OCI-LY1 (cell line): ENCODE data around the gene HOXD8.

Experiments
- H2AFZ ChIP-seq: fragments of 200-600 bp; sonication (generic), shearing (Covaris generic); 2 replicates; pipeline ENCODE4 v1.6.0; 2014; ENCODE audit warnings: antibody characterized with exemption, mild to moderate bottlenecking, low read length
- H3F3A ChIP-seq: fragments of 200-600 bp; sonication (generic), shearing (Covaris generic); 2 replicates; pipeline ENCODE4 v1.6.0; 2014; ENCODE audit warnings: mild to moderate bottlenecking, antibody characterized with exemption, low read length, moderate library complexity; ENCODE audit not compliant: insufficient read depth
- H3K27ac ChIP-seq: fragments of 200-600 bp; sonication (generic); 2 replicates; pipeline ENCODE4 v1.5.1; 2014; ENCODE audit warnings: low read length, mixed run types, mild to moderate bottlenecking, low read depth; ENCODE audit not compliant: poor library complexity, severe bottlenecking
- H3K27me3 ChIP-seq: fragments of 200-600 bp; sonication (generic); 2 replicates; pipeline ENCODE4 v1.6.0; 2014; ENCODE audit warnings: antibody characterized with exemption, mild to moderate bottlenecking, low read length, moderate library complexity; ENCODE audit not compliant: insufficient read depth
- H3K36me3 ChIP-seq: fragments of 200-600 bp; sonication (generic); 2 replicates; pipeline ENCODE4 v1.6.1; 2014; ENCODE audit warnings: mild to moderate bottlenecking, antibody characterized with exemption, low read length, moderate library complexity, mixed read lengths; ENCODE audit not compliant: insufficient read depth
- H3K4me1 ChIP-seq: fragments of 200-600 bp; sonication (generic); 2 replicates; pipeline ENCODE4 v1.5.1; 2014; ENCODE audit warnings: mild to moderate bottlenecking, low read length, moderate library complexity; ENCODE audit not compliant: insufficient read depth, severe bottlenecking
- H3K4me2 ChIP-seq: fragments of 200-600 bp; sonication (generic), shearing (Covaris generic); 2 replicates; pipeline ENCODE4 v1.6.1; 2014; ENCODE audit warnings: low read length
- H3K4me3 ChIP-seq: fragments of 200-600 bp; sonication (generic); 2 replicates; pipeline ENCODE4 v1.5.1; 2014; ENCODE audit warnings: low read length, low read depth, mild to moderate bottlenecking, mixed read lengths; ENCODE audit not compliant: poor library complexity, severe bottlenecking
- H3K79me2 ChIP-seq: fragments of 200-600 bp; shearing (Covaris generic); 2 replicates; pipeline ENCODE4 v1.6.1; 2016; ENCODE audit warnings: mixed run types, low read length, mixed read lengths; ENCODE audit not compliant: insufficient read depth
- H3K9ac ChIP-seq: fragments of 200-600 bp; sonication (generic), shearing (Covaris generic); 2 replicates; pipeline ENCODE4 v1.6.1; 2014; ENCODE audit warnings: mild to moderate bottlenecking, low read length, mixed read lengths
- H3K9me2 ChIP-seq: fragments of 200-600 bp; sonication (generic), shearing (Covaris generic); 2 replicates; pipeline ENCODE4 v1.6.1; 2014; ENCODE audit warnings: low read depth, mild to moderate bottlenecking, low read length, mixed read lengths
- H3K9me3 ChIP-seq: fragments of 200-600 bp; shearing (Covaris generic); 2 replicates; pipeline ENCODE4 v1.6.1; 2014; ENCODE audit warnings: low read length, mixed read lengths
- H4K20me1 ChIP-seq: fragments of 200-600 bp; sonication (generic), shearing (Covaris generic); 2 replicates; pipeline ENCODE4 v1.6.0; 2016; ENCODE audit warnings: mild to moderate bottlenecking, low read length; ENCODE audit not compliant: insufficient read depth
- EZH2 ChIP-seq: fragments of 200-600 bp; sonication (generic), shearing (Covaris generic); IDR thresholded peaks from 2 replicates; pipeline ENCODE4 v1.8.0; 2017; ENCODE audit warnings: borderline replicate concordance, mixed run types, mild to moderate bottlenecking, antibody characterized with exemption, low read length, moderate library complexity, mixed read lengths
- TF ChIP-seq, protein P1 (sequence below): fragments of 200-600 bp; sonication (generic), shearing (Covaris generic); IDR thresholded peaks from 2 replicates; pipeline ENCODE4 v1.5.1; 2017; ENCODE audit warnings: mild to moderate bottlenecking, antibody characterized with exemption, low read length, moderate library complexity, mixed read lengths

Gene HOXD8

DNA sequence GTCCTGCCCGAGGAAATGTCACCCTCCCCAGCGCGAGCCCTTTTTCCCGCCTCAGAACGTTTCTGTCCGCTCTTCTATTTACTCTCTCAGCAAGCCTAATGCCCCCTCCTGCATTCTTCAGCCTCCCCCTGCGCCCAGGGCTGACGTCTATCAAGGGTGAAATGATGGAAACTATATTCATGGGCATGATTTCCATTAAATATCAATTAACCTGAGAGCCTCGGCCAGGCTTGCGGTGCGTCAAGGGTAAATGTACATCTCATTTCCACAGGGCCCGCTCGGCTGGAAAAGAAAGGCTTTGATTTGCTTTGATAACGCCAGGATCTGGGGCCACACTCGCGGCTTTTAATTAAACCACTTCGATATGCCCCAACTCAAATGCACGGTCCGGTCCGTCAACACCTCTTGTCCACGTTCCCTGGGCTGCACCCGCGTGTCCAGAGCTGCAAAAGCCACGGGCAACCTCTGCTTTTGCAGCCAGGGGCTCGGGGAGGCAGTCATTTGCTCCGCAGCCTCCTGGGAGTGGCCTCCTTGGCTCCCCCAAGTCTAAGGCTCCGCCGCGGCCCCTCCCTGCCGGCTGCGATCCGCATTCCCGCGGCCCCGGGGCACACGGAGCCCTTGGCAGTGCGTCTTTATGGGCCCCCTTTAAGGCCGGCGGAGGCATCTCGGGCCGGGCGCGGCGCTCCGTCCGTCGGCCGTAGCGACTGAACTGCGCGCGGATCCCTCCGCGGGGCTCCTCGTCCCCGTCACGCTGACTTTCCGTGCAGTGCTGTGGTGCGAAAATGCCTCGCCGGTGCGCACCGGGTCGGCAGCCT, at the start of gene HOXD8:
TSS of gene HOXD8 (plus strand) at position 724 of the 815 bp plus-strand sequence. CDS start 662 bp downstream, outside the sequence.
- Histone ChIP-seq H3K9ac (no peak within 1 kb of the TSS), H2AFZ (no peak within 1 kb of the TSS), H3K4me2 (no peak within 1 kb of the TSS), H4K20me1 (no peaks in the 10 kb centered on the region), H3K36me3 (no peaks in the 10 kb centered on the region), H3K27ac (no peak within 1 kb of the TSS), H3K4me3 (no peak within 1 kb of the TSS), H3K9me3 (no peaks in the 10 kb centered on the region), H3K79me2 (no peaks in the 10 kb centered on the region), H3F3A (no peaks in the 10 kb centered on the region), H3K9me2 (no peaks in the 10 kb centered on the region), H3K27me3 (no peaks in the 10 kb centered on the region; the same call in none of the 2 replicates), H3K4me1 (no peaks in the 10 kb centered on the region)
- TF ChIP-seq, protein P1, sequence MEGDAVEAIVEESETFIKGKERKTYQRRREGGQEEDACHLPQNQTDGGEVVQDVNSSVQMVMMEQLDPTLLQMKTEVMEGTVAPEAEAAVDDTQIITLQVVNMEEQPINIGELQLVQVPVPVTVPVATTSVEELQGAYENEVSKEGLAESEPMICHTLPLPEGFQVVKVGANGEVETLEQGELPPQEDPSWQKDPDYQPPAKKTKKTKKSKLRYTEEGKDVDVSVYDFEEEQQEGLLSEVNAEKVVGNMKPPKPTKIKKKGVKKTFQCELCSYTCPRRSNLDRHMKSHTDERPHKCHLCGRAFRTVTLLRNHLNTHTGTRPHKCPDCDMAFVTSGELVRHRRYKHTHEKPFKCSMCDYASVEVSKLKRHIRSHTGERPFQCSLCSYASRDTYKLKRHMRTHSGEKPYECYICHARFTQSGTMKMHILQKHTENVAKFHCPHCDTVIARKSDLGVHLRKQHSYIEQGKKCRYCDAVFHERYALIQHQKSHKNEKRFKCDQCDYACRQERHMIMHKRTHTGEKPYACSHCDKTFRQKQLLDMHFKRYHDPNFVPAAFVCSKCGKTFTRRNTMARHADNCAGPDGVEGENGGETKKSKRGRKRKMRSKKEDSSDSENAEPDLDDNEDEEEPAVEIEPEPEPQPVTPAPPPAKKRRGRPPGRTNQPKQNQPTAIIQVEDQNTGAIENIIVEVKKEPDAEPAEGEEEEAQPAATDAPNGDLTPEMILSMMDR: no peak
- no peak for TF ChIP-seq EZH2

DNA sequence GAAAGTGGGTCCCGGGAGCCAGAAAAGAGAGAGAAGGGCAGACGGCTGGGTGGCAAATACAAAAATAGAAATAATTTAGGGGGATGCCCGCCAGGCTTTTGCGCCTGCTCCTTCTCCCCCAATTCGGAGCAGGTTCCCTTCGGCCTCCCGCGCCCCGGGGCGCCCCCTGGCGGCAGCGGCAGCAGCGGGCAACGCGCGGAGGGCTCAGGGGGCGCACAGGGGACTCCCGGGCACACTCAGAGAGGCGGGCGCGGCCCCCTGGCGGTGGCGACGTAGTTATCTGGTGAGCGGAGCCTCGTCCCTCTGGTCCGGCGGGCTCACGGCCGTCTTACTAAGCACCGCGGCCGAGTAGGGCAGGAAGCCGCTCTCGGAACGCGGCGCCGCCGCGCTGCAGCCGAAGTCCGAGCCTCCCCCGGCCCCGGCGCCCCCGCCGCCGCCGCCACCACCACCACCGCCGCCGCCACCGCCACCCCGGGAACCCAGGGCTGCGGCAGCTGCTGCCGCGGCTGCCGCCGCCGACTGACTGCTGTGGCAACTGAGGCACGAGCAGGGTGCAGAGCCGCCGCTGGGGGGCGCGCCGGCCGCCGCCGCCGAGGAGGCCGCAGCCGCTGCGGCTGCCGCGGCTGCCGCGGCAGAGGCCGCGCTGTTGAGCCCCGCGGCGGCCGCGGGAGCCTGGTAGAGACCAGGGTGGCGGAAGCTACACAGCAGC, 49.5 kb upstream of the HOXD8 start:
- Histone ChIP-seq H3K27me3 (no peaks in the 10 kb centered on the region), H3K4me3 (no peak overlapping the region), H3K9me2 (no peaks in the 10 kb centered on the region), H2AFZ (no peak overlapping the region), H3K4me2 (no peak overlapping the region), H3K79me2 (no peaks in the 10 kb centered on the region), H3K27ac (no peak overlapping the region), H3F3A (no peaks in the 10 kb centered on the region), H4K20me1 (no peaks in the 10 kb centered on the region), H3K4me1 (no peaks in the 10 kb centered on the region), H3K36me3 (no peaks in the 10 kb centered on the region), H3K9me3 (no peaks in the 10 kb centered on the region), H3K9ac (no peak overlapping the region)
- TF ChIP-seq, protein P1: no peak
- no peak for TF ChIP-seq EZH2

DNA sequence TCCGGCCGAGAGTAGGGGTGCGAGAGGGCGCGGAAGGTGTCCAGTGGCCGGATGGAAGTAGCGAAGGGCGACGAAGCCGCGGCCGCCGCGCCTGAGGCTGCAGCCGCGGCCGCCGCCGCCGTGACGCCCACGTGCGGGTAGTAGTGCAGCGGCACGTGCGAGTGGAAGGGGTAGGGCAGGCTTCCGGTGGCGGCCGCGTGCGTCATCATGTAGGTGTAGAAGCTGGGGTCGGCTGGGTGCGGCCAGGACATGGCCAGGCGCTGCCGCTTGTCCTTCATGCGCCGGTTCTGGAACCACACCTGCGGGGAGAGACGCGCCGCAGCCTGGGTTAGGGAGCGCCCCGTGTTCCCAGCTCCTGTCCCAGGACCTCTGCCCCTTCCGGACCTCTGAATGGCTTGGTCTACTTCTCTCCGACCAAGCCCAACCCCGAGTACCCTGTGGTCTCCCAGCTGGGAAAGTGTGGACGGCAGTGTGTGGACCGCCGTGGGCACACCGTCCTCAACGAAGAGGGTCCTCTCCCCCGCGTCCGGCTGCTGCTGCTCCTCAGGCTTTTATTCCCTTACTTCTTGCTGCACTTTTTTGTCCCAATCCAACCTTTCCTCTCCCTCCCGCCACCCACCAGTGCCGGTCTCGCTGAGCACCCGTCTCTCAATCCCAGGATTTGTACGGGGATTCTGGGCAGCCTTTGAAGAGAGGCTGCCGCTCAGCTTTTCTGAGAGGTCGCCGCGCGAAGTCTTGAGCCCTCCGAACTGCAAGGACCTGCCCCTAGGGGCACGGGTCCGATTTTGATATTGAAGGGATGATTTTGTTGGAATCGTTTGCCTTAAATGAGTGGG, 48.7 kb upstream of the HOXD8 start:
- H3K9me2 ChIP-seq: no peaks in the 10 kb centered on the region
- no peak overlapping the region for H2AFZ ChIP-seq
- H3K27ac ChIP-seq: no peak overlapping the region
- H3K27me3 ChIP-seq: no peaks in the 10 kb centered on the region
- no peaks in the 10 kb centered on the region for H3K4me1 ChIP-seq
- no peaks in the 10 kb centered on the region for H3F3A ChIP-seq
- H3K9me3 ChIP-seq: no peaks in the 10 kb centered on the region
- no peak overlapping the region for H3K4me3 ChIP-seq
- TF ChIP-seq EZH2: no peak
- TF ChIP-seq, protein P1: no peak
- H3K9ac ChIP-seq: no peak overlapping the region
- no peaks in the 10 kb centered on the region for H4K20me1 ChIP-seq
- no peak overlapping the region for H3K4me2 ChIP-seq
- no peaks in the 10 kb centered on the region for H3K79me2 ChIP-seq
- no peaks in the 10 kb centered on the region for H3K36me3 ChIP-seq
